ENCODE results near the gene RBCK1. TPM values are rescaled to one million over a fixed set of nuclear protein-coding genes. Genes with fewer than 3 reads are reported as not detected.
"Not testable (repeated sequence)": the region's sequence is repeated elsewhere in the genome, so short reads cannot be mapped to it uniquely, and the experiment has no call there.

The RBCK1 gene
- total RNA-seq, 1 donor, result 104 TPM

GRCh38 chr20:387520-387919 lies 20.6 kb upstream of the RBCK1 start:
- DNase-seq (ENCODE audit: insufficient read length, low spot score, missing footprints), result no peak
- Histone ChIP-seq H3K4me3 (ENCODE audit: insufficient read depth, low read length) (no peak overlapping the region), H3K79me2 (ENCODE audit: insufficient read depth, low read length) (peaks cover 9% of the 10 kb centered on the region), H3K4me1 (ENCODE audit: insufficient read depth, low read length) (no peaks in the 10 kb centered on the region), H3K36me3 (ENCODE audit: insufficient read depth, low read length) (peaks cover 20% of the 10 kb centered on the region), H3K4me2 (ENCODE audit: insufficient read depth, low read length) (no peak overlapping the region), H3K27ac (ENCODE audit: low read depth, low read length) (no peak overlapping the region), H3K27me3 (ENCODE audit: insufficient read depth, low read length) (no peaks in the 10 kb centered on the region), H3K9me3 (ENCODE audit: low read depth, low read length) (no peaks in the 10 kb centered on the region), H4K20me1 (ENCODE audit: insufficient read depth, low read length) (peaks cover 6% of the 10 kb centered on the region), H2AFZ (ENCODE audit: low read length) (no peak overlapping the region)
- TF ChIP-seq, protein P1, sequence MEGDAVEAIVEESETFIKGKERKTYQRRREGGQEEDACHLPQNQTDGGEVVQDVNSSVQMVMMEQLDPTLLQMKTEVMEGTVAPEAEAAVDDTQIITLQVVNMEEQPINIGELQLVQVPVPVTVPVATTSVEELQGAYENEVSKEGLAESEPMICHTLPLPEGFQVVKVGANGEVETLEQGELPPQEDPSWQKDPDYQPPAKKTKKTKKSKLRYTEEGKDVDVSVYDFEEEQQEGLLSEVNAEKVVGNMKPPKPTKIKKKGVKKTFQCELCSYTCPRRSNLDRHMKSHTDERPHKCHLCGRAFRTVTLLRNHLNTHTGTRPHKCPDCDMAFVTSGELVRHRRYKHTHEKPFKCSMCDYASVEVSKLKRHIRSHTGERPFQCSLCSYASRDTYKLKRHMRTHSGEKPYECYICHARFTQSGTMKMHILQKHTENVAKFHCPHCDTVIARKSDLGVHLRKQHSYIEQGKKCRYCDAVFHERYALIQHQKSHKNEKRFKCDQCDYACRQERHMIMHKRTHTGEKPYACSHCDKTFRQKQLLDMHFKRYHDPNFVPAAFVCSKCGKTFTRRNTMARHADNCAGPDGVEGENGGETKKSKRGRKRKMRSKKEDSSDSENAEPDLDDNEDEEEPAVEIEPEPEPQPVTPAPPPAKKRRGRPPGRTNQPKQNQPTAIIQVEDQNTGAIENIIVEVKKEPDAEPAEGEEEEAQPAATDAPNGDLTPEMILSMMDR (IDR thresholded peaks at IDR 0.05; ENCODE audit: extremely low read depth, low read depth, low read length), result no peak

DNA sequence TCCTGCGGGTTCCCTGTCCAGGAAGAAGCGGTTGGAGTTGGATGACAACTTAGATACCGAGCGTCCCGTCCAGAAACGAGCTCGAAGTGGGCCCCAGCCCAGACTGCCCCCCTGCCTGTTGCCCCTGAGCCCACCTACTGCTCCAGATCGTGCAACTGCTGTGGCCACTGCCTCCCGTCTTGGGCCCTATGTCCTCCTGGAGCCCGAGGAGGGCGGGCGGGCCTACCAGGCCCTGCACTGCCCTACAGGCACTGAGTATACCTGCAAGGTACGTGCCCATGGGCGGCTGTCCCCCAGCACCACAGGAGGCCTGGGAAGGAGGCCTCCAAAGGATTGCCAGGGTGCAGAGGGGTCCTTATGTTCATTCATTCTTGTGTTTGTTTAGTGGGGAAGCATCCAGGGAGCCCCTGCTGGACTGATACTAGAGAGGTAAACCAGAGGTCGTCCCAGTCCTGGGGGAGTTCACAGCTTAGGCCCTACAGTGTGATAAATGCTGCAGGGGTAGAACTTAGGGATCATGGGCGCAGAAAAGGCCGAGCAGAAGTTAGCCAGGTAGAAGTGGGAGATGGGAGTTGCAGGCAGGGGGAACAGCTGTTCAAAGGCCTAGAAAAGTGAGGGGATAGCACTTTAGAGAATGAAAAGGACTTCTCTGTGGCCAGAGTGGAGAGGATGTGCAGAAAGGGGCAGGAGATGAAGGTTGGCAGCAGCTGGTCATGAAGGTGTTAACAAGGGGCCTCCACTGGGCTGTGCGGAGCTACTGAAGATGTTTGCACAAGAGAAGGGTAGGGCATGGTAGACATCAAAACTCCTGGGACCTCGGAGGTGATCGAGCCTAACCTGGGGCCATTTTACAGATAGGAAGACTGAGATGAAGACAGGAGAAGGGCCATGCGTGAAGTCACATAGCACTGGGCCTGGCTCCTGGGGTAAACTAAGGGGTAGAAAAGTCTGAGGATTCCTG lies 19.8 kb upstream of the RBCK1 start:
- no peaks in the 10 kb centered on the region for H4K20me1 ChIP-seq (ENCODE audit: insufficient read depth, low read length)
- H2AFZ ChIP-seq (ENCODE audit: low read length), result no peak overlapping the region
- peaks cover 20% of the 10 kb centered on the region for H3K36me3 ChIP-seq (ENCODE audit: insufficient read depth, low read length)
- TF ChIP-seq, protein P1 (IDR thresholded peaks at IDR 0.05; ENCODE audit: extremely low read depth, low read depth, low read length), result no peak
- H3K4me1 ChIP-seq (ENCODE audit: insufficient read depth, low read length), result no peaks in the 10 kb centered on the region
- H3K27ac ChIP-seq (ENCODE audit: low read depth, low read length), result no peak overlapping the region
- H3K4me2 ChIP-seq (ENCODE audit: insufficient read depth, low read length), result no peak overlapping the region
- H3K79me2 ChIP-seq (ENCODE audit: insufficient read depth, low read length), result peaks cover 4% of the 10 kb centered on the region
- no peak overlapping the region for H3K4me3 ChIP-seq (ENCODE audit: insufficient read depth, low read length)
- no peaks in the 10 kb centered on the region for H3K9me3 ChIP-seq (ENCODE audit: low read depth, low read length)
- H3K27me3 ChIP-seq (ENCODE audit: insufficient read depth, low read length), result no peaks in the 10 kb centered on the region
- no peak for DNase-seq (ENCODE audit: insufficient read length, low spot score, missing footprints)

DNA sequence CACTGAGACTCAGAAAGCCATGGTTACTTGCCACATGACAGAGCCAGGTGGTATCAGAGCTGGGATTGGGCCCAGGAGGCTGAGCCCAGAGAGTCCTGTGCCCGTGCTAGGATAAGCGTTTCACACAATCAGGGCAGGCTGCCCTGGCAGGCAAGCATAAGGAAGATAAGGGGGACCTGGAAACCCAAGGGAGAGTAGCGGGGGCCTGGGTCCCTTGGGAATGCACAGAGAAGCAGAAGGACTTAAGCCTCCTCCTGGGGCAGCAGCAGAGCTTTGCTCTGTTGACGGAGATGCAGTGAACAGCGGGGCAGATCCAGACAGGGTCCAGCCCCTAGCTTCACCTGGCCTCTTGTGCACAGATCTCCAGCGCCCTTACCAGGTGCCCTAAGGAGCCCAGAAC lies 18.9 kb upstream of the RBCK1 start:
- H2AFZ ChIP-seq (ENCODE audit: low read length), result no peak overlapping the region
- H3K36me3 ChIP-seq (ENCODE audit: insufficient read depth, low read length), result peaks cover 21% of the 10 kb centered on the region
- H3K4me2 ChIP-seq (ENCODE audit: insufficient read depth, low read length), result no peak overlapping the region
- H3K4me3 ChIP-seq (ENCODE audit: insufficient read depth, low read length), result no peak overlapping the region
- no peaks in the 10 kb centered on the region for H3K27me3 ChIP-seq (ENCODE audit: insufficient read depth, low read length)
- no peak overlapping the region for H3K27ac ChIP-seq (ENCODE audit: low read depth, low read length)
- no peaks in the 10 kb centered on the region for H3K4me1 ChIP-seq (ENCODE audit: insufficient read depth, low read length)
- TF ChIP-seq, protein P1 (IDR thresholded peaks at IDR 0.05; ENCODE audit: extremely low read depth, low read depth, low read length), result no peak
- no peaks in the 10 kb centered on the region for H3K9me3 ChIP-seq (ENCODE audit: low read depth, low read length)
- H4K20me1 ChIP-seq (ENCODE audit: insufficient read depth, low read length), result no peaks in the 10 kb centered on the region
- DNase-seq (ENCODE audit: insufficient read length, low spot score, missing footprints), result peak; percentile 68
- peaks cover 4% of the 10 kb centered on the region for H3K79me2 ChIP-seq (ENCODE audit: insufficient read depth, low read length)

DNA sequence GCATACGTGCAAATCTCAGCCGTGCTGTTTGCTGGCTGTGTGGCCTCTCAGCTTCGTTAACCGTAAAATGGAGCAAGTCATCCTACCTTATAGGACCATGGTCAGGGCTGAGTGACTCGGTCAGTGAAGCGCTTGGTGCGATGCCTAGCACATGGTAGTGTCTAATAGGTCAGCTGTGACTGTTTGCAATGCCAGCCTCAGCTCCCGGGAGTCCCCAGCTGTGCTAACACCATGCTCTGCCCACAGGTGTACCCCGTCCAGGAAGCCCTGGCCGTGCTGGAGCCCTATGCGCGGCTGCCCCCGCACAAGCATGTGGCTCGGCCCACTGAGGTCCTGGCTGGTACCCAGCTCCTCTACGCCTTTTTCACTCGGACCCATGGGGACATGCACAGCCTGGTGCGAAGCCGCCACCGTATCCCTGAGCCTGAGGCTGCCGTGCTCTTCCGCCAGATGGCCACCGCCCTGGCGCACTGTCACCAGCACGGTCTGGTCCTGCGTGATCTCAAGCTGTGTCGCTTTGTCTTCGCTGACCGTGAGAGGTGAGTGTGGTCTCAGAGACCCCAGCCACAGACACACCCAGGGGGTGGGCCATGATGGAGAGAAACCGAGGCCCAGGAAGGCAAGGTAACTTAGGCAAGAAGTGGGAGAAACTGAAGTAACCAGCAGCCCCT lies 16.9 kb upstream of the RBCK1 start:
- peak; percentile 74 for DNase-seq (ENCODE audit: insufficient read length, low spot score, missing footprints)
- H3K4me2 ChIP-seq (ENCODE audit: insufficient read depth, low read length), result no peak overlapping the region
- no peaks in the 10 kb centered on the region for H3K27me3 ChIP-seq (ENCODE audit: insufficient read depth, low read length)
- H3K36me3 ChIP-seq (ENCODE audit: insufficient read depth, low read length), result peaks cover 25% of the 10 kb centered on the region
- H3K27ac ChIP-seq (ENCODE audit: low read depth, low read length), result no peak overlapping the region
- no peaks in the 10 kb centered on the region for H3K4me1 ChIP-seq (ENCODE audit: insufficient read depth, low read length)
- H2AFZ ChIP-seq (ENCODE audit: low read length), result no peak overlapping the region
- no peaks in the 10 kb centered on the region for H3K9me3 ChIP-seq (ENCODE audit: low read depth, low read length)
- TF ChIP-seq, protein P1 (IDR thresholded peaks at IDR 0.05; ENCODE audit: extremely low read depth, low read depth, low read length), result no peak
- H4K20me1 ChIP-seq (ENCODE audit: insufficient read depth, low read length), result no peaks in the 10 kb centered on the region
- no peak overlapping the region for H3K4me3 ChIP-seq (ENCODE audit: insufficient read depth, low read length)
- H3K79me2 ChIP-seq (ENCODE audit: insufficient read depth, low read length), result no peaks in the 10 kb centered on the region

DNA sequence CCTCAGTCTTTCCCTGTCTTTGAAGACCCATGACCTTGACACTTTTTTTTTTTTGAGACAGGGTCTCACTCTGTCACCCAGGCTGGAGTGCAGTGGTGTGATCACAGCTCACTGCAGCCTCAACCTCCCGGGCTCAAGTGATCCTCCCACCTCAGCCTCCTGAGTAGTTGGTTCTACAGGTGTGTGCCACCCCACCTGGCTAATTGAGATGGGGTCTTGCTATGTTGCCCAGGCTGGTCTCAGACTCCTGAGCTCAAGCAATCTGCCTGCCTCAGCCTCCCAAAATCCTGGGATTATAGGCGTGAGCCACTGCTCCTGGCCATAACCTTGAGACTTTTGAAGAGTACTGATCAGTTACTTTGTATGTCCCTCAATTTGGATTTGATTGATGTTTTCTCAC lies 14.8 kb upstream of the RBCK1 start:
- not testable (repeated sequence) for H3K27ac ChIP-seq (ENCODE audit: low read depth, low read length); DNase-seq (ENCODE audit: insufficient read length, low spot score, missing footprints); H4K20me1 ChIP-seq (ENCODE audit: insufficient read depth, low read length); H3K4me3 ChIP-seq (ENCODE audit: insufficient read depth, low read length); H3K9me3 ChIP-seq (ENCODE audit: low read depth, low read length); H2AFZ ChIP-seq (ENCODE audit: low read length); H3K27me3 ChIP-seq (ENCODE audit: insufficient read depth, low read length); H3K4me2 ChIP-seq (ENCODE audit: insufficient read depth, low read length); H3K79me2 ChIP-seq (ENCODE audit: insufficient read depth, low read length); H3K4me1 ChIP-seq (ENCODE audit: insufficient read depth, low read length)
- H3K36me3 ChIP-seq (ENCODE audit: insufficient read depth, low read length), result peaks cover 25% of the 10 kb centered on the region
